GM12891 (cell line): ENCODE measurements around the gene EPB41L1.

Source experiments
- POLR2A ChIP-seq: IDR thresholded peaks from 2 replicates; pipeline ENCODE4 v1.6.1; 2011; ENCODE audit warnings: low read depth, low read length, control low read depth
- POLR2AphosphoS5 ChIP-seq: IDR thresholded peaks from 2 replicates; pipeline ENCODE4 v1.6.1; 2011; ENCODE audit warnings: low read depth, low read length, control low read depth
- POU2F2 ChIP-seq: IDR thresholded peaks from 2 replicates; pipeline ENCODE4 v1.6.1; 2011; ENCODE audit warnings: low read depth, mild to moderate bottlenecking, control low read depth, low read length, moderate library complexity

GRCh38 chr20:36155629-36155971, 1.1 kb downstream of the EPB41L1 start:
- TF ChIP-seq POLR2A (no peak), POU2F2 (no peak), POLR2AphosphoS5 (no peak)
